B cell (primary cell): ENCODE results near the gene BACH2.

Experiments
- EZH2 ChIP-seq: IDR thresholded peaks from 2 replicates; pipeline ENCODE4 v1.6.1; 2012; ENCODE audit warnings: borderline replicate concordance, low read depth, mild to moderate bottlenecking, moderate library complexity, low read length; ENCODE audit not compliant: insufficient read depth, poor library complexity, severe bottlenecking
- TF ChIP-seq, protein P1 (sequence below): fragments of 200-600 bp; IDR thresholded peaks from one replicate; pipeline ENCODE4 v1.8.0; 2022; ENCODE audit warnings: antibody characterized with exemption, mild to moderate bottlenecking

GRCh38 chr6:90293319-90293953 lies 3.2 kb downstream of the BACH2 start:
- TF ChIP-seq, protein P1, sequence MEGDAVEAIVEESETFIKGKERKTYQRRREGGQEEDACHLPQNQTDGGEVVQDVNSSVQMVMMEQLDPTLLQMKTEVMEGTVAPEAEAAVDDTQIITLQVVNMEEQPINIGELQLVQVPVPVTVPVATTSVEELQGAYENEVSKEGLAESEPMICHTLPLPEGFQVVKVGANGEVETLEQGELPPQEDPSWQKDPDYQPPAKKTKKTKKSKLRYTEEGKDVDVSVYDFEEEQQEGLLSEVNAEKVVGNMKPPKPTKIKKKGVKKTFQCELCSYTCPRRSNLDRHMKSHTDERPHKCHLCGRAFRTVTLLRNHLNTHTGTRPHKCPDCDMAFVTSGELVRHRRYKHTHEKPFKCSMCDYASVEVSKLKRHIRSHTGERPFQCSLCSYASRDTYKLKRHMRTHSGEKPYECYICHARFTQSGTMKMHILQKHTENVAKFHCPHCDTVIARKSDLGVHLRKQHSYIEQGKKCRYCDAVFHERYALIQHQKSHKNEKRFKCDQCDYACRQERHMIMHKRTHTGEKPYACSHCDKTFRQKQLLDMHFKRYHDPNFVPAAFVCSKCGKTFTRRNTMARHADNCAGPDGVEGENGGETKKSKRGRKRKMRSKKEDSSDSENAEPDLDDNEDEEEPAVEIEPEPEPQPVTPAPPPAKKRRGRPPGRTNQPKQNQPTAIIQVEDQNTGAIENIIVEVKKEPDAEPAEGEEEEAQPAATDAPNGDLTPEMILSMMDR = no peak
- TF ChIP-seq EZH2 = no peak
